Kidney glomerular epithelial cell (primary cell): Measurements from ENCODE around the gene PNN.
A peak's percentile ranks its signal among the peaks of the same experiment; 100 is the strongest.
"Not testable (repeated sequence)": the region's sequence is repeated elsewhere in the genome, so short reads cannot be mapped to it uniquely, and the experiment has no call there.

Source experiments
- DNase-seq: peaks from one replicate; lab custom pipeline; 2025; lab: John Stamatoyannopoulos, UW

The PNN gene

DNA sequence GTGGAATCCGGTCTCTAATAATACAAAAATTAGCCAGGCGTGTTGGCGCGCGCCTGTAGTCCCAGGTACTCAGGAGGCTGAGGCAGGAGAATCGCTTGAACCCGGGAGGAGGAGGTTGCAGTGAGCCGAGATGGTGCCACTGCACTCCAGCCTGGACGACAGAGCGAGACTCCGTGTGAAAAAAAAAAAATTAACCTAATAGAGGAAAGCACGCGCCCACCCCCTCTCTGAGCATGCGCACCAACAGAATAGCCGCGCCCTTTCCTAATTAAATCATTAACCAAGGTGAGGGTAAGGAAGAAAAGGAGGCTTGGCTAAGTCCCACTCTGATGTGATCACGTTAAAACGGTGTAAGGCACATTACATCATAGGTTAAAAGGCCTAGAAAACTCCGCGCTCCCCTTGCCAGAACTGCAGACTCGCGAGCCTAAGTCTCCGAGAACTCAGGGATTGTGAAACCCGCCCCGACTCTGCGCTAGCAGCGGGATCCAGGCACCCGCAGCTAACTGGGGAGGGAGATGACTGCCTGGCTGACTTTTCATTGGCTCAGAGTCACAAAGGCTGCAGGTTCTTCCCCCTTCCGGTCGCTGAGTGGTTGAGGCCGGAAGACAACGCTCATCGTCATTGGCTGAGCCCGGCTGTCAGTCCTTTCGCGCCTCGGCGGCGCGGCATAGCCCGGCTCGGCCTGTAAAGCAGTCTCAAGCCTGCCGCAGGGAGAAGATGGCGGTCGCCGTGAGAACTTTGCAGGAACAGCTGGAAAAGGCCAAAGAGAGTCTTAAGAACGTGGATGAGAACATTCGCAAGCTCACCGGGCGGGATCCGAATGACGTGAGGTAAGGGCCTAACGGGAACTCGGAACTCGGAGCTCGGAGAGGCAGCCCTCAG lies at the start of gene PNN:
TSS of gene PNN (plus strand) at position 695 of the 885 bp plus-strand sequence. CDS start at position 721, 26 bp downstream.
- DNase-seq, result peak; percentile 99

DNA sequence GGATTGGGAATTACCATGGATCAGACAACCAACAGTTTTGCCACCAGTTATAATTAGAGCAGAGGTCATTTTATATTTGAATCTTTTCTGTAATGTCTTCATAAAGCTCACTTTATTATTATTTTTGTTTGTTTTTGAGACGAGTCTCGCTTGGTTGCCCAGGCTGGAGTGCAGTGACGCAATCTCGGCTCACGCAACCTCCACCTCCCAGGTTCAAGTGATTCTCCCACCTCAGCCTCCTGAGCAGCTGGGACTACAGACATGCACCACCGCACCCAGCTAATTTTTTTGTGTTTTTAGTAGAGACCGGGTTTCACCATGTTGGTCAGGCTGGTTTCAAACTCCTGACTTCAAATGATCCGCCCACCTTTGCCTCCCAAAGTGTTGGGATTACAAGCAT lies 37.2 kb upstream of the PNN start:
- DNase-seq, result not testable (repeated sequence)

DNA sequence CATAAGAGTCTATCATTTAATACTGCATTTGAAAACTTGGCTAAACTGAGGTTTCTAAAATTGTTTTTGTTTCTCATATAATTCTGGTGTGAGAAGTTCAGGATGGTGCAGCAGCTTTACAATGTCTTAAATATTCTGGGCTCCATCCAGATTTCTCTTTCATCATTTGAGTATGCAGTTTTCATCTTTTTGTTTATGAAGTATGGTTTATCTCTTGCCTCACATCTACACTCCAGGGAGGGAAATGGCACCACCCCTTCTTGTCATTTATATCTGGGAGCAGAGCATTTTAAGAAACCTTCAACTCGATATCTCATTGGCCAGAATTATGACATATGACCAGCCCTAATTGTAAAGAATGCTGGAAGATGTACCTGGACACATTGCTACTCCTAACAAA lies 36.6 kb upstream of the PNN start:
- DNase-seq, result no peak

GRCh38 chr14:39140170-39140569 lies 34.9 kb upstream of the PNN start:
- no peak for DNase-seq

GRCh38 chr14:39141623-39142022 lies 33.4 kb upstream of the PNN start:
- not testable (repeated sequence) for DNase-seq

GRCh38 chr14:39143226-39143625 lies 31.8 kb upstream of the PNN start:
- DNase-seq, result not testable (repeated sequence)

- DNase-seq, result no peak
These were observed 29.6 kb upstream of the PNN start for GRCh38 chr14:39145266-39145966.

- no peak for DNase-seq
These were observed 20.4 kb upstream of the PNN start for GRCh38 chr14:39154594-39155189.

GRCh38 chr14:39157491-39157890 lies 17.6 kb upstream of the PNN start:
- DNase-seq, result no peak

DNA sequence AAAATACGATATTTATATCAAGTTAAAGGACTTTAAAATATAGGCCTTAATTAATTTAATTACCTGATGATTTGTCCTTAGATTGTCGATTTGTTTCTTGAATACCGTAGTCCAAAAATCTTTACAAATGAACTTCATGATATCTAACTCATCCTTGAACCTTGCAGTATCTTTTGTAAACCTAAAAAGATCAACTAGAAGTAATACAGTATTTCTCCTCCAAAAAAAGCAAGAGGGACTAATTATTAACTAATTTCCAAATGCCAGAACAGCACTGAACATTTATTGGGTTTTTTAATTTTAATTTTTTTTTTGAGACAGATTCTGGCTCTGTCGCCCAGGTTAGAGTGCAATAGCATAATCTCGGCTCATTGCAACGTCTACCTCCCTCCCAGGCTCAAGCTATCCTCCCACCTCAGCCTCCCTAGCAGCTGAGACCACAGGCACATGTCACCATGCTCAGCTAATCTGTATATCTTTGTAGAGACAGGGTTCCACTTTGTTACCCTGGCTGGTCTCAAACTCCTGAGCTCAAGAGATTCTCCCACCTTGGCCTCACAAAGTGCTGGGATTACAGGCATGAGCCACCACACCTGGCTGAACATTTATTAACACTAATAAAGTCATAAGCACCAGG lies 16.7 kb upstream of the PNN start:
- DNase-seq, result no peak

- no peak for DNase-seq
These were observed 14.6 kb upstream of the PNN start for GRCh38 chr14:39160494-39160893.

- not testable (repeated sequence) for DNase-seq
These were observed 7.2 kb upstream of the PNN start for GRCh38 chr14:39167797-39168320.

- DNase-seq, result no peak
These were observed 6.5 kb upstream of the PNN start for GRCh38 chr14:39168591-39168990.

- DNase-seq, result no peak
These were observed 5.5 kb upstream of the PNN start for GRCh38 chr14:39169541-39169900.

- DNase-seq, result no peak
These were observed 1.9 kb upstream of the PNN start for GRCh38 chr14:39173198-39173597.

DNA sequence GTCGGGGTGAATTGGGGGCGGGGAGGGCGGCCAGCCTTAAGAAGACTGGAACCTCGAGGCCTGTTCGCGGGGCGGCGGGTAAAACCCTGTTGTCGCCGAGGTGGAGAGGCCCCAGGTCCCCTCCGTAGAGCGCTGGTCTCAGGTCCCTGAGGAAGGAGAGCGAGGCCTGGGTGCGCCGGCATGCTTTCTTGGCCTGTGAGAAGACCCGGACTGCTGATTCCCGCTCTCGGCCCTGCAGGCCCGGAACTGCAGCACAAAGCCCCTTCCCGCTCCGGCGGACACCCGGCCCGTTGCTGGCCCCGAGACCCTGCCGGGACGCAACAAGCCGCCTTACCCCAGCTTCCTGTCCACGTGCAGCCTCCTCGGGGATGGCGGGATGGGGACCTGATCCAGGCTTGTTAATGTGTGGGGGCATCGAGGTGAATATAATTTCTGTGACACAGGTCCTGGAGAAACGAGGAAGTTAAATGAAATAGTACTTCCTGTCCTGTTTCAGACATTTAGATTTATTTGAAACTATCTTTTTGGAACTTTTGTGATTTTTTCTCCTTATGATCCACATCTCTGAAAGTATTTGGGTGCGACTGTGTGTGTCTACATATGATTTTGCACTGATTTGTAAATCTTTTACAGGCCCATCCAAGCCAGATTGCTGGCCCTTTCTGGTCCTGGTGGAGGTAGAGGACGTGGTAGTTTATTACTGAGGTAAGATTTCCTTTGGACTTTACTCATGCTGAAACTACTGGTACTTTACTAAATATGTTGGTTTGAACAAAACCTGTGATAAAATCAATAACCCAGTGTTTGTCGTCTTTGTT lies 600 bp downstream of the PNN start:
- no peak for DNase-seq

GRCh38 chr14:39176263-39177167 lies 1.5 kb downstream of the PNN start:
- DNase-seq, result no peak

DNA sequence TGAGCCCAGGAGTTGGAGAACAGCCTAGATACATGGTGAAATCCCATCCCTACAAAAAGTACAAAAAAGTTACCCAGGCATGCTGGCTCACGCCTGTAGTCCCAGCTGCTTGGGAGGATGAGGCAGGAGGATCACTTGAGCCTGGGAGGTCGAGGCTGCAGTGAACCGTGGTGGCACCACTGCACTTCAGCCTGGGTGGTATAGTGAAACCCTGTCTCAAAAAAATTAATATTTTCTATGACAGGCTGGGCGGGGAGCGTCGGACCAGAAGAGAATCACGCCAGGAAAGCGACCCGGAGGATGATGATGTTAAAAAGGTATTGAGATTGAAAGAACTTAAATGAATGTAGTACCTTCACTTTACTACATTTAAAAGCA lies 2.1 kb downstream of the PNN start:
- DNase-seq, result no peak

DNA sequence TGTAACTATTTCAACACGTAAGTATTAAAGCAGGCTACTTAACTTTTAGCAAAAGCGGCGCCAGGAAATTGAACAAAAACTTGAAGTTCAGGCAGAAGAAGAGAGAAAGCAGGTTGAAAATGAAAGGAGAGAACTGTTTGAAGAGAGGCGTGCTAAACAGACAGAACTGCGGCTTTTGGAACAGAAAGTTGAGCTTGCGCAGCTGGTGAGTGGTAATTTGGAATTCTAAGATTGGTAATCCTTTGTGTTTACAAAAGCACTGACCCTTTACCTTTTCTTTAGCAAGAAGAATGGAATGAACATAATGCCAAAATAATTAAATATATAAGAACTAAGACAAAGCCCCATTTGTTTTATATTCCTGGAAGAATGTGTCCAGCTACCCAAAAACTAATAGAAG lies 4.0 kb downstream of the PNN start:
- DNase-seq, result no peak

- DNase-seq, result no peak
These were observed 5.5 kb downstream of the PNN start for GRCh38 chr14:39180553-39180952.
